ENCODE results near the gene PROB1. TPM values are rescaled to one million over a fixed set of nuclear protein-coding genes. Genes with fewer than 3 reads are reported as not detected.

PROB1 gene
- total and polyA plus RNA-seq, 2 of the 8 experiments (the other 6 are each of a cell fraction or from before 2014, with no cell fraction given) = 0.89 to 3.1 TPM

- H3K79me2 ChIP-seq (ENCODE audit: control insufficient read depth in 1 of 2, insufficient read depth in 2 of 2, low read length in 2 of 2) = peaks cover 37 to 51% of the 10 kb centered on the region in 2 experiments
- POLR2A ChIA-PET (ENCODE audit: partially characterized antibody) = interaction anchor here (0.7 to 5.4 kb wide), 43 partner anchors 9 to 877 kb away, joined by 3 to 111 read pairs (median 5); partner anchors contain the start of genes DNAJC18, EGR1, HSPA9 and MATR3
- CTCF ChIA-PET (ENCODE audit: partially characterized antibody) = interaction anchor here (0.6 to 2.3 kb wide), 13 partner anchors 10 to 294 kb away, joined by 3 to 12 read pairs (median 4); partner anchors contain the start of genes MATR3 and PROB1
These were observed 52.5 kb downstream of the PROB1 start for GRCh38 chr5:139342423-139342723.

More at GRCh38 chr5:139342423-139342723, 52.5 kb downstream of the PROB1 start:
- no peak overlapping the region for H2BK20ac ChIP-seq (ENCODE audit: low read length)
- no peak overlapping the region for H2AFZ ChIP-seq (ENCODE audit: low read length)
- H2BK5ac ChIP-seq (ENCODE audit: low read depth, low read length) = no peak overlapping the region; the same call in 1 of the 2 replicates
- H4K91ac ChIP-seq (replicated peaks; ENCODE audit: insufficient read length, low read length) = no peak overlapping the region
- H3K14ac ChIP-seq (ENCODE audit: insufficient read length) = no peak overlapping the region
- H3K4me3 ChIP-seq (ENCODE audit: extremely low read depth in 1 of 4, insufficient read depth in 2 of 4, low read depth in 3 of 4, low read length in 4 of 4) = peak overlapping the region; percentile 82 to 94 (median 88)
- peak; percentile 31; the same call in 1 of the 2 replicates for TF ChIP-seq E2F6 (IDR thresholded peaks at IDR 0.05)
- TF ChIP-seq RBBP5 (IDR thresholded peaks at IDR 0.05; ENCODE audit: borderline replicate concordance, low read depth, low read length) = 0 out of 2 replicates have a peak, but pooled peaks have one; percentile 17
- TF ChIP-seq SP4 (IDR thresholded peaks at IDR 0.05; ENCODE audit: low read length) = no peak
- DNase-seq (ENCODE audit: low read depth in 1 of 2, low spot score in 2 of 2) (no peak), FAIRE-seq (no peak)
- H3K56ac ChIP-seq (replicated peaks; ENCODE audit: insufficient read length, low read depth, low read length) = no peak overlapping the region
- H2BK120ac ChIP-seq (replicated peaks; ENCODE audit: low read depth, low read length) = no peak overlapping the region
- H3K79me1 ChIP-seq (ENCODE audit: low read depth, low read length) = peaks cover 4% of the 10 kb centered on the region
- no peak overlapping the region for H2BK15ac ChIP-seq (ENCODE audit: low read length)
- no peak overlapping the region for H3K23ac ChIP-seq (ENCODE audit: insufficient read length)
- peak overlapping the region; percentile 99 for H3K27ac ChIP-seq (ENCODE audit: low read depth, low read length)
- H3K4ac ChIP-seq (replicated peaks; ENCODE audit: insufficient read length, low read depth, low read length) = no peak overlapping the region
- peaks cover 0 to 15% (median 0%) of the 10 kb centered on the region in 4 experiments; a peak in 3 of 8 replicates for H3K36me3 ChIP-seq (ENCODE audit: control insufficient read depth in 2 of 4, insufficient read depth in 4 of 4, low read length in 3 of 4)
- peak overlapping the region; percentile 51 for H4K5ac ChIP-seq (ENCODE audit: insufficient read length, low read depth, low read length)
- 3% methylated on average over 14 of the region's 16 CpGs; no CpG with 5 or more reads in 1 of the 2 experiments for WGBS, 2 experiments (ENCODE audit: extremely low coverage in 1 of 2, insufficient coverage in 1 of 2, insufficient read length in 1 of 2, insufficient replicate concordance in 2 of 2, low coverage in 1 of 2, low lambda C conversion rate in 2 of 2, missing lambda C conversion rate in 1 of 2)
- H3K23me2 ChIP-seq (ENCODE audit: low read depth, low read length) = peaks cover 7% of the 10 kb centered on the region; the same call in 1 of the 2 replicates
- H3K18ac ChIP-seq (ENCODE audit: extremely low read depth, low read length) = no peak overlapping the region
- H3K4me2 ChIP-seq (ENCODE audit: insufficient read depth in 1 of 2, low read depth in 2 of 2, low read length in 2 of 2) = peak overlapping the region; percentile 80 to 97
- H3K27me3 ChIP-seq (replicated peaks in 1 of 4; ENCODE audit: control insufficient read depth in 3 of 4, extremely low read depth in 1 of 4, insufficient read depth in 3 of 4, low read length in 3 of 4) = no peaks in the 10 kb centered on the region
- H2BK12ac ChIP-seq (ENCODE audit: low read depth, low read length) = no peak overlapping the region
- peak overlapping the region; percentile 95 to 99 (median 96) for H3K9ac ChIP-seq (replicated peaks in 1 of 4; ENCODE audit: extremely low read depth in 1 of 4, low read depth in 3 of 4, low read length in 3 of 4)
- H4K20me1 ChIP-seq (replicated peaks in 1 of 2; ENCODE audit: control insufficient read depth in 1 of 2, insufficient read depth in 2 of 2, low read length in 2 of 2) = peaks cover 14% of the 10 kb centered on the region in 2 experiments
- H2AK5ac ChIP-seq (ENCODE audit: low read depth, low read length) = no peak overlapping the region
- H3K9me3 ChIP-seq (ENCODE audit: insufficient read depth in 2 of 2, low read depth in 1 of 2, low read length in 1 of 2) = no peaks in the 10 kb centered on the region
- H3K4me1 ChIP-seq (replicated peaks in 1 of 4; ENCODE audit: control insufficient read depth in 3 of 4, insufficient read depth in 4 of 4, low read length in 3 of 4) = peaks cover 0 to 7% (median under 1%) of the 10 kb centered on the region in 4 experiments; a peak in 4 of 7 replicates
- H4K8ac ChIP-seq (ENCODE audit: extremely low read depth, insufficient read depth, low read length) = no peak overlapping the region
